RWPE1 (cell line): ENCODE data around the gene ATP2B2.

Source experiments
- CTCF ChIA-PET: fragments of 350-600 bp; sonication (Branson Sonifier 250); formaldehyde crosslinking; extraction: SDS; loops from one replicate; lab custom pipeline; 2021; lab: Yijun Ruan, JAX
- POLR2A ChIA-PET: fragments of 400-600 bp; formaldehyde crosslinking; extraction: SDS; loops from one replicate; lab custom pipeline; 2020; ENCODE audit warnings: antibody characterized with exemption; ENCODE audit not compliant: low non-redundant PET; lab: Yijun Ruan, JAX
- DNase-seq: peaks from one replicate; pipeline ENCODE4 v3.0.0; 2012; ENCODE audit warnings: low spot score
- H3K27ac ChIP-seq: fragments of 450-650 bp; 2 replicates; pipeline ENCODE4 v1.5.1; 2017
- CTCF ChIP-seq: fragments of 450-650 bp; conservative IDR thresholded peaks from 2 replicates; pipeline ENCODE4 v1.5.1; 2017; ENCODE audit warnings: low read depth, mild to moderate bottlenecking

Gene ATP2B2

GRCh38 chr3:10353661-10354360, 151.6 kb downstream of the ATP2B2 start:
- no peak for TF ChIP-seq CTCF
- CTCF ChIA-PET: no interaction called here
- DNase-seq: no peak

DNA sequence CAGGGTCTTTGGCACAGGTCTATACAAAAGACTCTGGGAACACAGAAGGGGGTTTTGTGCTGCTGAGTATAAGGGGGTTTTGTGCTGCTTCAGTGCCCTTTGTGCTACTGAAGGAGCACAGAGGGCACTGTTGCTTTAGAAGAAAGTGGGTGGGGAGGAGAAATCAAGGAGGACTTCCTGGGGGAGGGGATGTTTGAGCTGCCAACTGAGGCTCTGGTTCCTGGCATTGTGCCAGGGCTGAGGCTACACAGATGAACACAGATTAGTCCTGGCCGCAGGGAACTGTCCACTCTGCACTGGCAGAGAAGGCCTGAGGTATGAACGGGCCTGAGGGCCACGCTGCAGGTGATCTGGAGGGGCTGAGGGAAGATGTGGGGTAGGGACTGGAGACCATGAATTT, 152.2 kb downstream of the ATP2B2 start:
- POLR2A ChIA-PET: no interaction called here
- no peak overlapping the region for H3K27ac ChIP-seq
- TF ChIP-seq CTCF: no peak
- DNase-seq: no peak
- CTCF ChIA-PET: interaction anchor here (0.6 kb wide), 1 partner anchor 28 kb away, joined by 4 read pairs; no protein-coding TSS in a partner anchor

More at GRCh38 chr3:10353661-10354360, 151.6 kb downstream of the ATP2B2 start:
- POLR2A ChIA-PET: no interaction called here
- H3K27ac ChIP-seq: no peak overlapping the region

DNA sequence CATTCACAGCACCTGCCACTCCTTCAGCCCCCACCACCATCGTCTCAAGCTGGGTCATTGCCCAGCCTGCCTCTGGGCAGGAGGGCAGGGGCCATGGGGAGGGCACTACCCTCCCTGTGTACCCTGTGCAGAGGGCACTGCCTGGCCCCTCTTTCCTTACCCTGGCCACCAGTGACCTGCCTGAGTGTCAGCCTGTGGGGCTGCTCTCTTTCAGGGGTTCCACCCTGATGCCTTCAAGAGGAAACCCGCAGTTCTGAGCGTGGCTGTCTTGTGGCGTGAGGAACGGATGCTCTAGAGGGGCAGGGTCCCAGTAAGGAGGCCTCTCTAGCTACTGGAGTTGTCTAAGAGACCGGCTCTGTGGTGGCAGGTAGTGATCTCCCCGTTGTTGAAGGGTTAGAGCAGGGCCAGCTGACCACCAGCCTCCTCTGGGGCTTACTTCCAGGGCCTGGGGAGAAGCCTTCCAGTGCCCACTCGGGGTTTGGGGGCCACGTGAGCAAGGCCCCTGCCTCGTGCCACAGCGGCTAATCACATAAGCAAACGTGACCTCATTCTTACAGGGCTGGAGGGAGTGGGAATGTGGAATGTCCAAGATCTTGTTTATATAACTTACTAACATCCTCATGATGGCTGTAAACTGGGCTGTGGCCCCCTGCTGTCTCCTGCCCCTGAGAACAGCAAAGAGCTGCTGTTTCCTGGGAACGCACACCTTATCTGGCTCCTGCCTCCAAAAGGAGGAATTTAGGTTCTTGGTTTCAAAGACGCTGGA, 153.1 kb downstream of the ATP2B2 start:
- ChIA-PET POLR2A (no interaction called here), CTCF (interaction anchor here (0.6 kb wide), 1 partner anchor 27 kb away, joined by 4 read pairs; no protein-coding TSS in a partner anchor)
- no peak overlapping the region for H3K27ac ChIP-seq
- no peak for TF ChIP-seq CTCF
- DNase-seq: no peak

DNA sequence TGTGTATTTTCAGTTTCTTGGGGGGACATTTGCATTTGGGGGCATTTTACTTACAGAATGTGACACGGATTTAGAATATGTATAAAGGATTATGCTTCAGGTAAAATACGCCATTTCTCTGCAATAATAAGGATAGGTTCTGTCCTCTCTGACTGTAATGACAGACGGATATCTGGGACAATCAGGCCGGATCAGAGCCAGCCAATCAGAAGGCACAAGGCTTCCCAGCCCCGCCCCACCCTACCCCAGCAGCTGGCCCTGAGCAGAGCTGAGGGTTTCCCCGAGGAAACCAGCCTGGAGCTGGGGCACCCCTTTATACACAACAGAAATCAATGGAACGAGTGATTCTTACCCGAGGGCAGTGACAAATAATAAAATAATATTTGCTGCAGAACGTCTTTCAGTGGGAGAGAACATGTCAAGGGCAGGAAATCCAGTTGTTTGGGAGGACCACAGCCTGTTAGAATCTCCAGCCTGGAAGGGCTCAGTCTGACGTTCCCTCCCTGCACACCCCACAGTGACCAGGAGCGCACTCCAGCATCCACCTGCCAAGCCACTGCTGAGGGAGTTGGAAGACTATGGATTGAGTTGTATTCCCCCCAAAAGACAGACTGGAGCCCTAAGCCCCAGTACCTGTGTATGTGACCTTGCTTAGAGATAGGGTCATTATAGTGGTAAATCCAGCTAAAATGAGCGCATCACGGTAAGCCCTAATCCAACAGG, 154.2 kb downstream of the ATP2B2 start:
- CTCF ChIA-PET: no interaction called here
- TF ChIP-seq CTCF: no peak
- POLR2A ChIA-PET: no interaction called here
- peak; percentile 41 for DNase-seq
- no peak overlapping the region for H3K27ac ChIP-seq

DNA sequence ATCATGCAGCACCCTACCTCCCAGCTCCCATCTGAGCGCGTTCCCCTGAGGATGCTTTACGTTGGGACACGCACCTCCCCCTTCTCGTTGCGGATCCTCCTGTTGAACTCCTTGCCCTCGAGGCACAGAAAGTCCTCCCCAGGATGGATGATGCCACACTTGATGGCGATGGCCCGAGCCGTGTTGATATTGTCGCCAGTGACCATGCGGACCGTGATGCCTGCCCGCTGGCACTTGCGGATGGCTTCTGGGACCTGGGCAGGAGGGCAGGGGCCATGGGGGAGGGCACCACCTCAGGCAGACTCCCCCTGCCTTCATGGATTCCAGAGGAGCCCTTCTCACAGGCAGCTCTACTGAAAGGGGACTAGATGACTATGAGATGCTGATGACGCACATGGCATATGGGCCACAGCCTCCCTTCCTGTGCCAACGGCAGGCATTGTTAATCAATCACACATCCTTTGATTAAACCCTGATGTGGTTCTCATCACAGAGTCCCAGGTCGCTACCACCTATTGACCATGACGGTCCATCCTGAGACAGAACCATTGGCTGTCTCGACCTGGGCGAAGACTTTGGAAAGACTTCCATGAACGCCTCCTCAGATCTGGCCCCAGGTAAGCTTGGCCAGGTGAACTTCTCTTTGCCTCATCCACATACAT, 154.9 kb downstream of the ATP2B2 start:
- ChIA-PET CTCF (no interaction called here), POLR2A (no interaction called here)
- DNase-seq: no peak
- no peak for TF ChIP-seq CTCF
- H3K27ac ChIP-seq: no peak overlapping the region

- ChIA-PET CTCF (no interaction called here), POLR2A (no interaction called here)
- no peak for DNase-seq
- no peak for TF ChIP-seq CTCF
- no peak overlapping the region for H3K27ac ChIP-seq
These were observed 155.6 kb downstream of the ATP2B2 start for GRCh38 chr3:10349801-10350200.
